HG03520 (cell line): ENCODE data around the gene ZNF17.
A peak's percentile ranks its signal among the peaks of the same experiment; 100 is the strongest.
"Not testable (repeated sequence)": the region's sequence is repeated elsewhere in the genome, so short reads cannot be mapped to it uniquely, and the experiment has no call there.

Experiments
- ATAC-seq: cut with Tn5 transposase; IDR thresholded peaks from one replicate; pipeline ENCODE4 v1.9.1; 2021; ENCODE audit warnings: mild to moderate bottlenecking, moderate library complexity; ENCODE audit not compliant: unreplicated experiment

The ZNF17 gene

GRCh38 chr19:57410877-57411671, at the start of gene ZNF17:
ZNF17 (plus strand) TSS chr19:57411161; CDS start chr19:57413616, 2,455 bp downstream.
- peak; percentile 98 for ATAC-seq

- ATAC-seq: no peak
These were observed 48.5 kb upstream of the ZNF17 start for GRCh38 chr19:57362419-57362818.

GRCh38 chr19:57362997-57363687, 47.8 kb upstream of the ZNF17 start, which contains the start of the genes TRAPPC2B and ZNF547:
TRAPPC2B (plus strand) TSS chr19:57363551; CDS start chr19:57364834, 1,283 bp downstream.
ZNF547 (plus strand) TSS chr19:57363551; CDS start chr19:57368556, 5,005 bp downstream.
- ATAC-seq: peak; percentile 91

- ATAC-seq: no peak
These were observed 47.2 kb upstream of the ZNF17 start for GRCh38 chr19:57363688-57364181.

GRCh38 chr19:57366776-57367175, 44.2 kb upstream of the ZNF17 start:
- no peak for ATAC-seq

GRCh38 chr19:57374179-57374578, 36.8 kb upstream of the ZNF17 start:
- no peak for ATAC-seq

- not testable (repeated sequence) for ATAC-seq
These were observed 36.3 kb upstream of the ZNF17 start for GRCh38 chr19:57374647-57375046.

GRCh38 chr19:57376151-57376550, 34.8 kb upstream of the ZNF17 start:
- no peak for ATAC-seq

- no peak for ATAC-seq
These were observed 33.3 kb upstream of the ZNF17 start for GRCh38 chr19:57377498-57378146.

GRCh38 chr19:57380923-57381322, 30.0 kb upstream of the ZNF17 start:
- no peak for ATAC-seq

GRCh38 chr19:57382806-57383488, 28.0 kb upstream of the ZNF17 start:
- no peak for ATAC-seq

GRCh38 chr19:57389194-57389729, 21.7 kb upstream of the ZNF17 start:
- ATAC-seq: no peak

GRCh38 chr19:57389730-57390598, 21.0 kb upstream of the ZNF17 start, which contains the start of gene ZNF548:
ZNF548 (plus strand) TSS chr19:57389854; CDS start chr19:57390100, 246 bp downstream.
- ATAC-seq: peak; percentile 92

- ATAC-seq: no peak
These were observed 15.3 kb upstream of the ZNF17 start for GRCh38 chr19:57395710-57396109.

GRCh38 chr19:57398868-57399267, 12.1 kb upstream of the ZNF17 start:
- no peak for ATAC-seq

- no peak for ATAC-seq
These were observed 7.0 kb upstream of the ZNF17 start for GRCh38 chr19:57403737-57404563.

- no peak for ATAC-seq
These were observed 4.3 kb upstream of the ZNF17 start for GRCh38 chr19:57406516-57407123.

GRCh38 chr19:57419439-57419838, 8.5 kb downstream of the ZNF17 start:
- ATAC-seq: no peak
